GM18526 (cell line): ENCODE measurements around the gene SCFD2.

ENCODE experiments used
- POLR2A ChIP-seq: IDR thresholded peaks from 3 replicates; pipeline ENCODE4 v1.6.1; 2011; ENCODE audit not compliant: insufficient read length; ENCODE audit errors: extremely low read depth

Gene SCFD2

DNA sequence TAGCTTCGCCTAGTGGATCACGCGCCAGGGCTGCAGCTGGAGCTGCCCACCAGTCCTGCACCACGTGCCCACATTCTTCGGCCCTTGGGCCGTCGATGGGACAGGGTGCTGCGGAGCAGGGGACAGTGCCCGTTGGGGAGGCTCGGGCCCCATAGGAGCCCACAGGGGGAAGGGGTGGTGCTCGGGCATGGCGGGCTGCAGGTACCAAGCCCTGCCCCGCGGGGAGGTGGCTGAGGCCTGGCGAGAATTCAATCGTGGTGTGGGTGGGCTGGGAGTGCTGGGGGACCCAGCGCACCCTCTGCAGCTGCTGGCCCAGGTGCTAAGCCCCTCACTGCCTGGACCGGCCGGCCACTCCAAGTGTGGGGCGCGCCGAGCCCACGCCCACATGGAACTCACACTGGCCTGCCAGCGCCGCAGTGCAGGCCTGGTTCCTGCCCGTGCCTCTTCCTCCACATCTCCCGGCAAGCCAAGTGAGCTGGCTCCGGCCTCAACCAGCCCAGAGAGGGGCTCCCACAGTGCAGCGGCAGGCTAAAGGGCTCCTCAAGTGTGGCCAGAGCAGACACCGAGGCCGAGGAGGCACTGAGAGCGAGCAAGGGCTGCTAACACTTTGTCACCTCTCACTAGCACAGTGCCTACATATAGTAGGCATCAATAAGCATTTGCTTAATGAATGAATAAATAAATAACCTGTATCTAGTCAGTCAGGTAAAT is 11.7 kb downstream of the SCFD2 start:
- no peak for TF ChIP-seq POLR2A

GRCh38 chr4:53349091-53349491 is 16.8 kb downstream of the SCFD2 start:
- no peak for TF ChIP-seq POLR2A

DNA sequence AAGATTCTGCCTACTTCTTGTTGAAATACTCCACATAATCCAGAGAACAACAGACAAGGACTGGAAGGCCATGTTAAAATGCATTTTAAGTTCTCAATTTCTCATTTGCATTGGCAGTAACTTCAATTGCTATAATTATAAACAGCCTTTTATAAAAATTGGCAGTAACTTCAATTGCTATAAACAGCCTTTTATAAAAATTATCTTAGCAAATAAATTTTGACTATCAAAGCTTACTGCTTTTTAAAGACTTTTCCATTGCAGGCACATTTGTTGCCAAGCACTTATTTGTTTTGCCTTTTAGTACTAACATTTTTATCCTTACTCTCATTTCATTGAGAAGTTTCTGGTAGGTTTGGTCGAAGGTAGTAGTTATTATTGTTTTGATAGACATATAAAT is 17.8 kb downstream of the SCFD2 start:
- no peak for TF ChIP-seq POLR2A

GRCh38 chr4:53346920-53347852 is 18.7 kb downstream of the SCFD2 start:
- no peak for TF ChIP-seq POLR2A

DNA sequence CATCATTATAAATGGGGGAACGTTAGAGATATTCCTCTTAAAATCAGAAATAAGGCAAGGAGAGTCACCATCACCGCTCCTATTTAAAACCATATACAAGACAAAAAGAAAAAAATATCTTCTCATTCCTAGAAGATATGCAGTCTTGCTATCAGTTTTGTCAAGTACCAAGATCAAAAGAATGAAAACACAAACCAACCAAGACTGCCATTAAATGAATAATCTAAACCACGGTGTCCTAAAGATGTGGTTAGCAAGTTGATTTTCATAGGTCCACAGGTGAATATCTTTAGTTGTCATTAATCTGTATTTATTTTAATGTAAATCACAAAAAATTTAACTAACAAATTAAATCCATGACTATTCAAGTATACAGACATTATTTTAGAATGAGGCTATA is 39.3 kb downstream of the SCFD2 start:
- TF ChIP-seq POLR2A = no peak

DNA sequence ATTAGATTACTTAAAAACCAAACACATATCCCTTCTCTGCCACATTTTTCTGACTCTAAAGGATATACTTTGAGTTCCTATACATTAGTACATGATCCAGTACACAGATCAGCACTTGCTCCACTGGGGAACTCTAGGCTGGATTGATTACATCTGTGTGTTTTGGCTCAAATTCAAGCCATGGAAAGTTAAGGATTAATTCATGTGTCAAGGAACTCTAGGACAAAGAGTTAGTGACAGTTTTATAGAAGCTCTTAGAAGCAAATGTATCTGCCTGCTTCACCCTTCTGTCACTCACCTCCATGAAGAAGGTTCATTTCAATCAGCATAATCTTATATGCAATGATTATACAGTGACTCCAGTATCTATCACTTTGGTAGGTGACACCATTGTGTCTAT is 43.2 kb downstream of the SCFD2 start:
- no peak for TF ChIP-seq POLR2A

DNA sequence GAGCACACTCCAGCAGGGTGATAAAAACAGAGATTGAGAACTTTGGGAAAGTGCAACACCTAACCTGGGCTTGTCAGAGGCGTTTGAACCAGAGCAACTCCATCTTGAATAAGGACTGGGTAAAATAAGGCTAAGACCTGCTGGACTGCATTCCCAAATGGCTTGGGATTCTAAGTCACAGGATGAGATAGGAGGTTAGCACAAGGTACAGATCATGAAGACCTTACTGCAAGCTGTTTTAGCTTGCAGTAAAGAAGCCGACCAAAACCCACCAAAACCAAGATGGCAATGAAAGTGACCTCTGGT is 43.9 kb downstream of the SCFD2 start:
- TF ChIP-seq POLR2A = no peak

- no peak for TF ChIP-seq POLR2A
Observed at GRCh38 chr4:53321151-53321983, 44.5 kb downstream of the SCFD2 start.

GRCh38 chr4:53315300-53315699 is 50.6 kb downstream of the SCFD2 start:
- no peak for TF ChIP-seq POLR2A

DNA sequence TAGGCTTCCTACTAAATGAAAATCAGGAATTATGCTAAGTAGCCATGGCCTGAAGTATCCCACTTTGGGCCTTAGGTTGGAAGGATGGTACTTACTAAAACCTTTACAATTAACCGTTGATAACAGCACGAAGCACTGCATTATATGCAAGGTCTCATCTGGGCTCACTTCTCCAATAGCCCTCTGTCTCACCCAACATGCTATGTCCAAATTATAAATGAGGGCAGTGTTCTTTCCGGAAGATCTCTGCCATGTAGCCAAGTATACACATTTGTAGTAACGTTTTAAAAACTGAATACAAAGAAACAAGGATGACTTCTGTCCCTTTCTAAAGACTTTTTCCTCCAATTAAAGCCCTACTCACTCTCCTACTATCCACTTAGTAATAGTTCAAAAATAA is 51.6 kb downstream of the SCFD2 start:
- TF ChIP-seq POLR2A = no peak

GRCh38 chr4:53313510-53313909 is 52.4 kb downstream of the SCFD2 start:
- no peak for TF ChIP-seq POLR2A

DNA sequence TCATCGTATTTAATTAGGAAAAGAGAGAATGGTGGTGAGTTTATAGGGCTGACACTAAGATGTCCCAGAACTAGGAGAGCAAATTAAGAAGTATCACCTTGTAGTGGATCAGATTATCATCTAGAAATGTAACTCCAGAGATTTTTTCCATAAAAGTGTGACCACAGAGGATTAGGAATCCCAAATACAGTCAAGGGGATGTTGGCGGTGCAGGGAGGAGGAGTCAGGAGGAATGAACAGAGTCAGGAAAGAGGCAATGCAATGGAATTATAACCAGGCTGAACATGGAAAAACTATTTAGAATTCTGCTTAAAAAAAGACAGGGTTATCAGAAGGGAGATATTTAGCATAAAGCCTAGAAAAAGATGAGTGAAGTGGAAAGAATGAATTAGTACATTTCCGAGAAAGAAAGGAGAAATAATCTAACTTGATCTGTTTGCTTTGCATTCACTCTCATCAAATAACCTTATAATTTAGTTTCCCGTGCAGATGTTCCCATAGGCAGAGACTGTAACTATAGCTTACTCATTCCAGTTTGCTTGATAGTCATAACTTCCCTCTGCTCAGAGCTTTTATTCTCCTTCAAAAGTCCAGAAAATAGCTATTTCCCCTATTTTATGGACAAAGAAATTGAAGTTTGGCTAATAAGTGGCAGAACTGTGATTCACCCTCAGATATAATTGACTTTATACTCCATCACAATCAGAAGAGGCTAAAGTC is 56.4 kb downstream of the SCFD2 start:
- TF ChIP-seq POLR2A = no peak

DNA sequence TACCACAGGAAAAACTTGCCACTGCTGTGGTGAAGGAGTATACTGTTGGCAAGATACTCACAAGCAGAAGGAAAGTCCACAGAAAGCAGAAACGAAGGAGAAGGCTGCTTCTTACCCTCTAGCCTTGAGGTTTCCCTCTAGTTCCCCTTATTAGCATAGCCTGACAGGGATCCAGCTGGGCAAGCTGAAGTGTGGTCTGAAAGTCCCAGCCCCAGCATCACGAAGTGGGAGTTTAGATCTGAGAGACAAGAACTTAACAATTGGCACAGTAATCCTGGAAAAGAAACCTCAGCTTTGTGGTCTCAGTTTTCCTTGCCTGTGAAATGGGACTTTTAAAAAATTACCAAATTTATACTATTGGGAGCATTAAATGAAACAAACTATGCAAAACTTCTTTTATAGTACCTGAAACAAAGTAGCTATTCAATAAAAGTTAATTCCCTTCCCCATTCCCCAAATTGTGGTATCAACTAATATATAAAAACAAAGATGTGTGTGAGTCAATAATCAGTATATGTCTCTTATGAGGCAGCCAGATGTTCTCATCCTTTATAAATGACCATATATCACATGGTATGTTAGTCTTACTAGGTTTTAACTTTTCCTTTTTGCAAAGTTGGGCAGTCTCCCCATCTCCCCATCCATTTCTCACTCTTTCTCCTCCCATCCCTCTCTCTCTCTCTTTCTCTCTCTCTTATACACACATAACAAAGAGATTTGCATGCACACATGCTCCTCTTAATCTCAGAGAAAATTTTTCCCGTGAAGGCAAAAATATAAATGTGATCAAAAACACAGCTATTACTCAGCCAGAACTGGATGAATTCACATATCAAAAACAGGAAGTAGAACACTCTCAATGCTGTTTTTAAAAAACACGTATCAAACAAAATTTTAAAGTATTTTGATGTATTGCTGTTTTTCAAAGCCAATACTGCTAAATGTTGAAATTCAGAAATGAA is 57.8 kb downstream of the SCFD2 start:
- TF ChIP-seq POLR2A = no peak

GRCh38 chr4:53307210-53307609 is 58.7 kb downstream of the SCFD2 start:
- TF ChIP-seq POLR2A = no peak

GRCh38 chr4:53306729-53307128 is 59.1 kb downstream of the SCFD2 start:
- no peak for TF ChIP-seq POLR2A
